Ovary (tissue), 9 donors: ENCODE data around the gene CHD6. TPM values are rescaled to one million over a fixed set of nuclear protein-coding genes. Genes with fewer than 3 reads are reported as not detected.

Experiments used
- DNase-seq, 5 donors: peaks; one replicate each; pipeline ENCODE4 v3.0.0-alpha.2; 2019 to 2020
- H3K27ac ChIP-seq, 2 donors: fragments of 200-600 bp; one replicate each; pipeline versions ENCODE4 v1.5.1 to v1.8.0; 2019 to 2022
- H3K27me3 ChIP-seq: fragments of 200-600 bp; one replicate; pipeline ENCODE4 v1.8.0; 2022
- H3K36me3 ChIP-seq: fragments of 200-600 bp; sonication (generic); one replicate; pipeline ENCODE4 v1.5.1; 2019
- H3K4me1 ChIP-seq: one replicate; pipeline ENCODE4 v1.8.1; 2013; ENCODE audit warnings: mild to moderate bottlenecking, moderate library complexity; ENCODE audit not compliant: insufficient read depth
- H3K4me3 ChIP-seq: fragments of 200-600 bp; sonication (generic); one replicate; pipeline ENCODE4 v1.5.1; 2017
- H3K9me3 ChIP-seq, 2 donors: fragments of 200-600 bp in 1 of 2; sonication (generic) in 1 of 2; one replicate each; pipeline versions ENCODE4 v1.5.1 to v1.8.1; 2013 to 2019; ENCODE audit warnings: mild to moderate bottlenecking in 1 of 2, moderate library complexity in 1 of 2
- EP300 ChIP-seq: sonication (generic); formaldehyde crosslinking; IDR thresholded peaks from one replicate; pipeline ENCODE4 v1.6.1; 2017; ENCODE audit warnings: antibody characterized with exemption
- POLR2A ChIP-seq: fragments of 450-650 bp; IDR thresholded peaks from one replicate; pipeline ENCODE4 v1.6.1; 2017; ENCODE audit warnings: antibody characterized with exemption, mild to moderate bottlenecking, moderate library complexity
- WGBS, 3 donors: extraction: QIAGEN DNeasy Blood & Tissue Kit in 1 of 3; methylation state at CpG; one replicate each; pipeline versions ENCODE4 v1.1.5 to v1.1.7; 2013 to 2017; 5-methylcytosine and 5-hydroxymethylcytosine counted together
- intact Hi-C, 4 donors: fragments of 100-400 bp; cut with DNase I; formaldehyde crosslinking; loops; one replicate each; pipeline versions ENCODE4 v1.11.0 to v1.15.1; 2022 to 2023
- polyA plus RNA-seq, 2 donors: library from polyadenylated mRNA; stranded (reverse); fragments of 200-250 nt in 1 of 2; fragments of 350-450 nt in 1 of 2; fragmentation: Illumina TruSeq in 1 of 2; extraction: RNeasy Lipid Tissue Mini Kit (QIAGEN cat#74804) in 1 of 2; gene quantifications; one replicate each; pipeline ENCODE4 v1.2.3, GENCODE V29; 2013 to 2014
- total RNA-seq, 7 donors: library from RNA; depleted of rRNA in 2 of 7; stranded (reverse); fragments of >200 nt in 2 of 7; fragmentation: NEBNext Ultra II Directional in 3 of 7; extraction: Animal tissue kit (Norgen Biotek cat#: 25700) in 3 of 7; gene quantifications; one replicate each; pipeline versions ENCODE4 v1.1.0 to v1.2.4, GENCODE V29; 2016 to 2023
- TF ChIP-seq, protein P1 (sequence below), 3 donors: fragments of 450-650 bp in 2 of 3; fragments of 200-600 bp in 1 of 3; IDR thresholded peaks; one replicate each; pipeline versions ENCODE4 v1.5.1 to v1.8.0; 2016 to 2022; ENCODE audit warnings: antibody characterized with exemption in 3 of 3, mild to moderate bottlenecking in 1 of 3
- donor health status: DM: no; HTN: no; CAD: no; lungs with moderate emphysema.
- donor health status: DM: no; HTN: no; CAD: no.
- donor health status: Bipolar disorder and iron deficiency.
- donor health status: DM: yes; HTN: yes; CAD: no.
- donor health status: DM: no; HTN: no; CAD: no.
- donor health status: DM: yes; HTN: yes; CAD: no.

Gene CHD6
- total and polyA plus RNA-seq, 9 donors = 12.1 to 82.4 (median 52.7) TPM

GRCh38 chr20:41616228-41616627 lies 1.9 kb downstream of the CHD6 start:
- peaks cover 6% of the 10 kb centered on the region for H3K4me1 ChIP-seq
- no peak overlapping the region for H3K27ac ChIP-seq
- no peaks in the 10 kb centered on the region for H3K27me3 ChIP-seq
- TF ChIP-seq EP300 = no peak
- H3K4me3 ChIP-seq = no peak overlapping the region
- intact Hi-C loops = loop anchor here in 1 of 4 donors (5.0 kb wide), 1 partner anchor 89 kb away; no protein-coding TSS in a partner anchor
- H3K36me3 ChIP-seq = no peaks in the 10 kb centered on the region
- no peak for DNase-seq
- WGBS, 3 donors = 68 to 71% (median 69%) methylated on average over 4 of the region's 4 CpGs
- no peaks in the 10 kb centered on the region for H3K9me3 ChIP-seq

GRCh38 chr20:41615676-41616075 lies 2.5 kb downstream of the CHD6 start:
- H3K27ac ChIP-seq = no peak overlapping the region
- no peaks in the 10 kb centered on the region for H3K36me3 ChIP-seq
- peaks cover 6% of the 10 kb centered on the region for H3K4me1 ChIP-seq
- TF ChIP-seq, protein P1, sequence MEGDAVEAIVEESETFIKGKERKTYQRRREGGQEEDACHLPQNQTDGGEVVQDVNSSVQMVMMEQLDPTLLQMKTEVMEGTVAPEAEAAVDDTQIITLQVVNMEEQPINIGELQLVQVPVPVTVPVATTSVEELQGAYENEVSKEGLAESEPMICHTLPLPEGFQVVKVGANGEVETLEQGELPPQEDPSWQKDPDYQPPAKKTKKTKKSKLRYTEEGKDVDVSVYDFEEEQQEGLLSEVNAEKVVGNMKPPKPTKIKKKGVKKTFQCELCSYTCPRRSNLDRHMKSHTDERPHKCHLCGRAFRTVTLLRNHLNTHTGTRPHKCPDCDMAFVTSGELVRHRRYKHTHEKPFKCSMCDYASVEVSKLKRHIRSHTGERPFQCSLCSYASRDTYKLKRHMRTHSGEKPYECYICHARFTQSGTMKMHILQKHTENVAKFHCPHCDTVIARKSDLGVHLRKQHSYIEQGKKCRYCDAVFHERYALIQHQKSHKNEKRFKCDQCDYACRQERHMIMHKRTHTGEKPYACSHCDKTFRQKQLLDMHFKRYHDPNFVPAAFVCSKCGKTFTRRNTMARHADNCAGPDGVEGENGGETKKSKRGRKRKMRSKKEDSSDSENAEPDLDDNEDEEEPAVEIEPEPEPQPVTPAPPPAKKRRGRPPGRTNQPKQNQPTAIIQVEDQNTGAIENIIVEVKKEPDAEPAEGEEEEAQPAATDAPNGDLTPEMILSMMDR (IDR thresholded peaks at IDR 0.05) = no peak
- no peak for TF ChIP-seq EP300
- TF ChIP-seq POLR2A = no peak
- H3K27me3 ChIP-seq = no peaks in the 10 kb centered on the region
- DNase-seq = no peak
- intact Hi-C loops = loop anchor here in 1 of 4 donors (5.0 kb wide), 1 partner anchor 88 kb away; no protein-coding TSS in a partner anchor
- no peaks in the 10 kb centered on the region for H3K9me3 ChIP-seq
- H3K4me3 ChIP-seq = no peak overlapping the region
- 22 to 54% (median 39%) methylated on average over 3 of the region's 3 CpGs for WGBS, 3 donors

GRCh38 chr20:41615110-41615509 lies 3.1 kb downstream of the CHD6 start:
- no peak overlapping the region for H3K4me3 ChIP-seq
- intact Hi-C loops = loop anchor here in 1 of 4 donors (5.0 kb wide), 1 partner anchor 88 kb away; no protein-coding TSS in a partner anchor
- H3K9me3 ChIP-seq = no peaks in the 10 kb centered on the region
- 16 to 21% (median 16%) methylated on average over 1 of the region's 1 CpG for WGBS, 3 donors
- H3K4me1 ChIP-seq = peaks cover 6% of the 10 kb centered on the region
- H3K27me3 ChIP-seq = no peaks in the 10 kb centered on the region
- no peak for TF ChIP-seq EP300
- TF ChIP-seq POLR2A = no peak
- TF ChIP-seq, protein P1 (IDR thresholded peaks at IDR 0.05) = no peak
- no peak for DNase-seq
- no peak overlapping the region for H3K27ac ChIP-seq
- H3K36me3 ChIP-seq = no peaks in the 10 kb centered on the region

GRCh38 chr20:41613321-41613720 lies 4.9 kb downstream of the CHD6 start:
- no peaks in the 10 kb centered on the region for H3K9me3 ChIP-seq
- intact Hi-C loops = no loop called here
- no peak for DNase-seq
- no peaks in the 10 kb centered on the region for H3K27me3 ChIP-seq
- H3K27ac ChIP-seq = no peak overlapping the region
- no peak overlapping the region for H3K4me3 ChIP-seq
- WGBS, 3 donors = 81 to 88% (median 85%) methylated on average over 2 of the region's 2 CpGs
- H3K36me3 ChIP-seq = no peaks in the 10 kb centered on the region
- TF ChIP-seq EP300 = no peak
- TF ChIP-seq POLR2A = no peak
- TF ChIP-seq, protein P1 (IDR thresholded peaks at IDR 0.05) = no peak
- H3K4me1 ChIP-seq = peaks cover 8% of the 10 kb centered on the region

DNA sequence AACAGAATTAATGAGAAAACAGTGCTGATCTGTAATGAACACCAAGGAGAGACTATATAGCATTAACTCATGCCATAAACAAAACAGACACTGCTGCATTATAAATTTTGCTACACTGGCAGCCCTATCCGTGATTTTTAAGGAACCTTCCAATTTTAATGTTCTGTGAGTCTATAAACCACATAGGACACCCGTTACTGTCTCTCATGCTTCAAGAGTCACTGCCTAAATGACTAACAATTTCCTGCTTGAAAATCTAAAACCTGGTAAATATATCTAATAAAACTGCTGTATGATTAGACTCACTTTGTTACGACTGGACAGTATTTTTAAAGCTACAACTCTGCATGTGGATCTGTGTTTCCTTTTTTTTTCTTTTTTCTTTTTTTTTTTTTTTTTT lies 8.7 kb downstream of the CHD6 start:
- no peaks in the 10 kb centered on the region for H3K36me3 ChIP-seq
- intact Hi-C loops = no loop called here
- TF ChIP-seq POLR2A (no peak), EP300 (no peak)
- TF ChIP-seq, protein P1 (IDR thresholded peaks at IDR 0.05) = no peak
- no peak overlapping the region for H3K27ac ChIP-seq
- no peaks in the 10 kb centered on the region for H3K27me3 ChIP-seq
- no peak overlapping the region for H3K4me3 ChIP-seq
- H3K4me1 ChIP-seq = peaks cover 5% of the 10 kb centered on the region
- no peak for DNase-seq
- H3K9me3 ChIP-seq = no peaks in the 10 kb centered on the region
- 71 to 79% (median 74%) methylated on average over 3 of the region's 3 CpGs for whole genome bisulfite sequencing, 3 donors
